GM12875 (cell line): ENCODE data around the gene RTP2.

Experiments used
- H3K4me3 ChIP-seq: one replicate; pipeline ENCODE4 v1.5.1; 2011; ENCODE audit warnings: low read depth, low read length, control low read depth
- TF ChIP-seq, protein P1 (sequence below): IDR thresholded peaks from 2 replicates; pipeline ENCODE4 v1.5.1; 2011; ENCODE audit warnings: low read depth, mild to moderate bottlenecking, control low read depth, inconsistent platforms, low read length, moderate library complexity, borderline replicate concordance; ENCODE audit not compliant: insufficient read depth

The RTP2 gene

GRCh38 chr3:187740421-187741399 lies 38.4 kb upstream of the RTP2 start:
- TF ChIP-seq, protein P1, sequence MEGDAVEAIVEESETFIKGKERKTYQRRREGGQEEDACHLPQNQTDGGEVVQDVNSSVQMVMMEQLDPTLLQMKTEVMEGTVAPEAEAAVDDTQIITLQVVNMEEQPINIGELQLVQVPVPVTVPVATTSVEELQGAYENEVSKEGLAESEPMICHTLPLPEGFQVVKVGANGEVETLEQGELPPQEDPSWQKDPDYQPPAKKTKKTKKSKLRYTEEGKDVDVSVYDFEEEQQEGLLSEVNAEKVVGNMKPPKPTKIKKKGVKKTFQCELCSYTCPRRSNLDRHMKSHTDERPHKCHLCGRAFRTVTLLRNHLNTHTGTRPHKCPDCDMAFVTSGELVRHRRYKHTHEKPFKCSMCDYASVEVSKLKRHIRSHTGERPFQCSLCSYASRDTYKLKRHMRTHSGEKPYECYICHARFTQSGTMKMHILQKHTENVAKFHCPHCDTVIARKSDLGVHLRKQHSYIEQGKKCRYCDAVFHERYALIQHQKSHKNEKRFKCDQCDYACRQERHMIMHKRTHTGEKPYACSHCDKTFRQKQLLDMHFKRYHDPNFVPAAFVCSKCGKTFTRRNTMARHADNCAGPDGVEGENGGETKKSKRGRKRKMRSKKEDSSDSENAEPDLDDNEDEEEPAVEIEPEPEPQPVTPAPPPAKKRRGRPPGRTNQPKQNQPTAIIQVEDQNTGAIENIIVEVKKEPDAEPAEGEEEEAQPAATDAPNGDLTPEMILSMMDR = peak; percentile 95
- H3K4me3 ChIP-seq = no peak overlapping the region

- TF ChIP-seq, protein P1 = peak; percentile 98
- no peak overlapping the region for H3K4me3 ChIP-seq
Observed at GRCh38 chr3:187739561-187740332, 37.4 kb upstream of the RTP2 start.

- H3K4me3 ChIP-seq = no peak overlapping the region
- TF ChIP-seq, protein P1 = no peak
Observed at GRCh38 chr3:187739094-187739560, 36.8 kb upstream of the RTP2 start.

- H3K4me3 ChIP-seq = peak overlapping the region; percentile 16
- TF ChIP-seq, protein P1 = peak; percentile 78
Observed at GRCh38 chr3:187738331-187739093, 36.2 kb upstream of the RTP2 start.

GRCh38 chr3:187738071-187738330 lies 35.6 kb upstream of the RTP2 start:
- no peak overlapping the region for H3K4me3 ChIP-seq
- TF ChIP-seq, protein P1 = no peak

DNA sequence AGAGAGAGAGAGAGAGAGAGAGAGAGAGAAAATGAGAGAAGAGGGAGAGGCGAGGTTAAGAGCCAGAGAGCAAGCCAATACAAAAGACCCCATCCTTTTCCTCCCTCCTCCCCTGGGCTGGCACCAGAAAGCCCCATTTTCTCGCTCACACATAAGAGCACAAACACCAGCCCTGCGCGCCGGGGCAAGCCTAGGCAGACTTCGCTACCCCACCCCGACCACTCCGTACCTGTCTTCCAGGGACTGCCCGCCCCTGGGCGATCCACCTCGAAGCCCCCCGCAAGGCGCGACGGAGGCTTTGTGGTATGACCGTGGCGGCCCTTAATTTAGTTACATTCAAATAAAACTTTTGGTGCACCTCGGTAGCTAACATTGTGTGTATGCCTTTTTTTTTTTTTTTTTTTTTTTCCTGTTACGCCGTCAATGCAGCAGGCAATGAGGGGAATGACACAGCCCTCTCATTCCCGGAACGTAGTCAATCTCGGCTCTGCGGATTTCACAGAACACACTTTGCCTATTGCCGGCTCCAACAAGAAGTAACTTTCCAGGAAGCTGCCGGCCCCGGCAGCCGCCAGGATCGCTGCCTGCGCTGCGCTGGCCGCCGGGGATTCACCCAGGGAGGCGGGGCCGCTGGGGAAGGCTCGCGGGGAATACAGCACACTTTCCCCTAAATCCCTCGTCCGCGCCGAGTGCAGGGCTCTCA lies 35.2 kb upstream of the RTP2 start:
- H3K4me3 ChIP-seq = no peak overlapping the region
- TF ChIP-seq, protein P1 = no peak
